Neural cell (in vitro differentiated cells): ENCODE data around the gene SLC18A3. TPM values are rescaled to one million over a fixed set of nuclear protein-coding genes. Genes with fewer than 3 reads are reported as not detected.

Experiments
- H2AFZ ChIP-seq: fragments of 200-600, 300-800 bp; sonication (generic), shearing (Covaris generic); 2 replicates; pipeline ENCODE4 v1.6.0; 2014; ENCODE audit warnings: low read depth, mild to moderate bottlenecking, antibody characterized with exemption, low read length, moderate library complexity
- H3F3A ChIP-seq: fragments of 200-600 bp; shearing (Covaris generic); 2 replicates; pipeline ENCODE4 v1.6.1; 2016; ENCODE audit warnings: mild to moderate bottlenecking, moderate library complexity, mixed read lengths, antibody characterized with exemption, low read length; ENCODE audit not compliant: insufficient read depth, poor library complexity, severe bottlenecking
- H3K27ac ChIP-seq: fragments of 200-600, 300-800 bp; sonication (generic), shearing (Covaris generic); 2 replicates; pipeline ENCODE4 v1.5.1; 2014; ENCODE audit warnings: mild to moderate bottlenecking, low read length, moderate library complexity
- H3K27me3 ChIP-seq: fragments of 300-800, 200-600 bp; sonication (generic), shearing (Covaris generic); 2 replicates; pipeline ENCODE4 v1.6.0; 2014; ENCODE audit warnings: mild to moderate bottlenecking, low read depth, low read length, moderate library complexity; ENCODE audit not compliant: insufficient read depth
- H3K36me3 ChIP-seq: fragments of 300-800, 200-600 bp; sonication (generic), shearing (Covaris generic); 2 replicates; pipeline ENCODE4 v1.5.1; 2014; ENCODE audit warnings: mild to moderate bottlenecking, antibody characterized with exemption, low read length, moderate library complexity; ENCODE audit not compliant: insufficient read depth
- H3K4me2 ChIP-seq: fragments of 300-800, 200-600 bp; sonication (generic), shearing (Covaris generic); 2 replicates; pipeline ENCODE4 v1.6.0; 2014; ENCODE audit warnings: mild to moderate bottlenecking, low read length
- H3K4me3 ChIP-seq: fragments of 300-800, 200-600 bp; sonication (generic), shearing (Covaris generic); 2 replicates; pipeline ENCODE4 v1.5.1; 2014; ENCODE audit warnings: mild to moderate bottlenecking, low read length, moderate library complexity
- H3K79me2 ChIP-seq: fragments of 200-600 bp; shearing (Covaris generic); replicated peaks from 2 replicates; pipeline ENCODE4 v1.6.0; 2014; ENCODE audit warnings: mild to moderate bottlenecking, low read length, moderate library complexity; ENCODE audit not compliant: insufficient read depth
- H3K9ac ChIP-seq: fragments of 300-800, 200-600 bp; sonication (generic), shearing (Covaris generic); 2 replicates; pipeline ENCODE4 v1.6.1; 2016; ENCODE audit warnings: mild to moderate bottlenecking, low read length, mixed read lengths
- H3K9me2 ChIP-seq: fragments of 200-600 bp; shearing (Covaris generic); 2 replicates; pipeline ENCODE4 v1.6.1; 2016; ENCODE audit warnings: mild to moderate bottlenecking, low read length, mixed read lengths; ENCODE audit not compliant: insufficient read depth
- H3K9me3 ChIP-seq: fragments of 200-600, 300-800 bp; sonication (generic), shearing (Covaris generic); 2 replicates; pipeline ENCODE4 v1.6.1; 2016; ENCODE audit warnings: mild to moderate bottlenecking, mixed run types, low read length, moderate library complexity, mixed read lengths
- H4K20me1 ChIP-seq: fragments of 200-600 bp; shearing (Covaris generic); 2 replicates; pipeline ENCODE4 v1.6.1; 2016; ENCODE audit warnings: mild to moderate bottlenecking, mixed run types; ENCODE audit not compliant: insufficient read depth
- EP300 ChIP-seq: fragments of 450-650 bp; conservative IDR thresholded peaks from 2 replicates; pipeline ENCODE4 v1.6.1; 2014; ENCODE audit warnings: antibody characterized with exemption, mild to moderate bottlenecking, moderate library complexity; ENCODE audit not compliant: poor library complexity, severe bottlenecking
- EZH2 ChIP-seq: fragments of 200-600, 300-800 bp; shearing (Covaris generic), sonication (generic); IDR thresholded peaks from 2 replicates; pipeline ENCODE4 v1.6.1; 2014; ENCODE audit warnings: antibody characterized with exemption, low read length, borderline replicate concordance, mild to moderate bottlenecking; ENCODE audit not compliant: insufficient read depth, poor library complexity, severe bottlenecking
- MXI1 ChIP-seq: fragments of 450-650 bp; conservative IDR thresholded peaks from 2 replicates; pipeline ENCODE4 v1.6.1; 2014; ENCODE audit warnings: antibody characterized with exemption, mild to moderate bottlenecking; ENCODE audit not compliant: poor library complexity, severe bottlenecking
- POLR2AphosphoS5 ChIP-seq: IDR thresholded peaks from 2 replicates; pipeline ENCODE4 v1.6.1; 2012
- RAD21 ChIP-seq: fragments of 450-650 bp; conservative IDR thresholded peaks from 2 replicates; pipeline ENCODE4 v1.6.1; 2014; ENCODE audit warnings: antibody characterized with exemption, mild to moderate bottlenecking, moderate library complexity
- SMC3 ChIP-seq: fragments of 450-650 bp; conservative IDR thresholded peaks from 2 replicates; pipeline ENCODE4 v1.6.1; 2014; ENCODE audit warnings: antibody characterized with exemption, mild to moderate bottlenecking, moderate library complexity; ENCODE audit not compliant: poor library complexity
- TAF1 ChIP-seq: IDR thresholded peaks from 2 replicates; pipeline ENCODE4 v1.6.1; 2012; ENCODE audit warnings: low read depth
- polyA plus RNA-seq: library from polyadenylated mRNA; depleted of rRNA; stranded (reverse); fragments of >200 nt; gene quantifications from 2 replicates; pipeline ENCODE4 v1.2.3, GENCODE V29; 2014
- TF ChIP-seq, protein P1 (sequence below): IDR thresholded peaks from 2 replicates; pipeline ENCODE4 v1.6.1; 2012; ENCODE audit warnings: borderline replicate concordance
- TF ChIP-seq, protein P2 (sequence below): fragments of 450-650 bp; IDR thresholded peaks from 2 replicates; pipeline ENCODE4 v1.5.1; 2014; ENCODE audit warnings: antibody characterized with exemption, mild to moderate bottlenecking, moderate library complexity; ENCODE audit not compliant: poor library complexity, severe bottlenecking

Gene SLC18A3
- polyA plus RNA-seq, 1 donor from 2014 or later = not detected

DNA sequence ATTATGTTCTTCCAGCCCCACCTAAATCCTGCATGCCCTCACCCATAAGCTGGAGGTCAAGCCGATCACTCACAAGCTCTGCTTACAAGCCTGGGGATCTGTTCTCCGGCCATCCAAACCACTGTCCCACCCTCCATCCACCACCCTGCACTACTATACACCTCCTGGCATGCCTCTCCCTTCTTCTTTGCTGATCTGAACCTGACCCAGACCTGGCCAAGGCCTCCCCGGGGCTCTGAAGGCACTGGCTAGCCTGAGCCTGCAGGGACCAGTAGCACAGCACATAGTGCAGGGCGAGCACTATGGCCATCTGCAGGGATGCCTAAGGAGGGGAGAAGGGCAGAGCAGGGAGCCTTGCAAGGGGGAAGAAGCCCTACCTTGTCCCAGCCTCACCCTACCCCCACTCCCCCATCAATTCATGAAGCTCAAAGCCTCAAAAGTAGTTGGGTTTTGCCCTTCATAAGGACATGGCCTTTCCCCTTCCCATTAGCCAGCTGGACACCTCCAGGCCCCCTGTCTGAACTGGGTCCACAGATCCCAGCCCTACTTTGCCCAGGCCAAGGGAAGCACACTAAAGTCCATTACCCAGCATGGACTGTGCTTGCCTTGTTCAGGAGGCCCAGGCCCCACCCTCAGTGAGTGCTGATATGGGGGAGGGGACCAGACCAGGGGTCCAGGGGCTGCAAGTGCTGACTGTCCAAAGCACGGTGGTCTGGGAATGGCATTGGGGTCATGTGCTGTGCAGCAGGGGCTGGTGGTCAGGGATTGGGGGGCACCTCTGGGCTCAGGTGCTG is 33.3 kb downstream of the SLC18A3 start:
- Histone ChIP-seq H3F3A (no peaks in the 10 kb centered on the region), H3K36me3 (no peaks in the 10 kb centered on the region), H2AFZ (no peak overlapping the region), H3K27ac (no peak overlapping the region), H3K4me2 (no peak overlapping the region), H3K27me3 (no peaks in the 10 kb centered on the region), H4K20me1 (no peaks in the 10 kb centered on the region), H3K4me3 (no peak overlapping the region), H3K9me2 (no peaks in the 10 kb centered on the region), H3K9me3 (no peaks in the 10 kb centered on the region), H3K79me2 (no peaks in the 10 kb centered on the region), H3K9ac (no peak overlapping the region)
- TF ChIP-seq RAD21 (no peak), MXI1 (no peak), POLR2AphosphoS5 (no peak), SMC3 (no peak), TAF1 (no peak), EP300 (no peak), EZH2 (no peak)
- TF ChIP-seq, protein P1, sequence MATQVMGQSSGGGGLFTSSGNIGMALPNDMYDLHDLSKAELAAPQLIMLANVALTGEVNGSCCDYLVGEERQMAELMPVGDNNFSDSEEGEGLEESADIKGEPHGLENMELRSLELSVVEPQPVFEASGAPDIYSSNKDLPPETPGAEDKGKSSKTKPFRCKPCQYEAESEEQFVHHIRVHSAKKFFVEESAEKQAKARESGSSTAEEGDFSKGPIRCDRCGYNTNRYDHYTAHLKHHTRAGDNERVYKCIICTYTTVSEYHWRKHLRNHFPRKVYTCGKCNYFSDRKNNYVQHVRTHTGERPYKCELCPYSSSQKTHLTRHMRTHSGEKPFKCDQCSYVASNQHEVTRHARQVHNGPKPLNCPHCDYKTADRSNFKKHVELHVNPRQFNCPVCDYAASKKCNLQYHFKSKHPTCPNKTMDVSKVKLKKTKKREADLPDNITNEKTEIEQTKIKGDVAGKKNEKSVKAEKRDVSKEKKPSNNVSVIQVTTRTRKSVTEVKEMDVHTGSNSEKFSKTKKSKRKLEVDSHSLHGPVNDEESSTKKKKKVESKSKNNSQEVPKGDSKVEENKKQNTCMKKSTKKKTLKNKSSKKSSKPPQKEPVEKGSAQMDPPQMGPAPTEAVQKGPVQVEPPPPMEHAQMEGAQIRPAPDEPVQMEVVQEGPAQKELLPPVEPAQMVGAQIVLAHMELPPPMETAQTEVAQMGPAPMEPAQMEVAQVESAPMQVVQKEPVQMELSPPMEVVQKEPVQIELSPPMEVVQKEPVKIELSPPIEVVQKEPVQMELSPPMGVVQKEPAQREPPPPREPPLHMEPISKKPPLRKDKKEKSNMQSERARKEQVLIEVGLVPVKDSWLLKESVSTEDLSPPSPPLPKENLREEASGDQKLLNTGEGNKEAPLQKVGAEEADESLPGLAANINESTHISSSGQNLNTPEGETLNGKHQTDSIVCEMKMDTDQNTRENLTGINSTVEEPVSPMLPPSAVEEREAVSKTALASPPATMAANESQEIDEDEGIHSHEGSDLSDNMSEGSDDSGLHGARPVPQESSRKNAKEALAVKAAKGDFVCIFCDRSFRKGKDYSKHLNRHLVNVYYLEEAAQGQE = no peak
- TF ChIP-seq, protein P2, sequence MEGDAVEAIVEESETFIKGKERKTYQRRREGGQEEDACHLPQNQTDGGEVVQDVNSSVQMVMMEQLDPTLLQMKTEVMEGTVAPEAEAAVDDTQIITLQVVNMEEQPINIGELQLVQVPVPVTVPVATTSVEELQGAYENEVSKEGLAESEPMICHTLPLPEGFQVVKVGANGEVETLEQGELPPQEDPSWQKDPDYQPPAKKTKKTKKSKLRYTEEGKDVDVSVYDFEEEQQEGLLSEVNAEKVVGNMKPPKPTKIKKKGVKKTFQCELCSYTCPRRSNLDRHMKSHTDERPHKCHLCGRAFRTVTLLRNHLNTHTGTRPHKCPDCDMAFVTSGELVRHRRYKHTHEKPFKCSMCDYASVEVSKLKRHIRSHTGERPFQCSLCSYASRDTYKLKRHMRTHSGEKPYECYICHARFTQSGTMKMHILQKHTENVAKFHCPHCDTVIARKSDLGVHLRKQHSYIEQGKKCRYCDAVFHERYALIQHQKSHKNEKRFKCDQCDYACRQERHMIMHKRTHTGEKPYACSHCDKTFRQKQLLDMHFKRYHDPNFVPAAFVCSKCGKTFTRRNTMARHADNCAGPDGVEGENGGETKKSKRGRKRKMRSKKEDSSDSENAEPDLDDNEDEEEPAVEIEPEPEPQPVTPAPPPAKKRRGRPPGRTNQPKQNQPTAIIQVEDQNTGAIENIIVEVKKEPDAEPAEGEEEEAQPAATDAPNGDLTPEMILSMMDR = no peak

DNA sequence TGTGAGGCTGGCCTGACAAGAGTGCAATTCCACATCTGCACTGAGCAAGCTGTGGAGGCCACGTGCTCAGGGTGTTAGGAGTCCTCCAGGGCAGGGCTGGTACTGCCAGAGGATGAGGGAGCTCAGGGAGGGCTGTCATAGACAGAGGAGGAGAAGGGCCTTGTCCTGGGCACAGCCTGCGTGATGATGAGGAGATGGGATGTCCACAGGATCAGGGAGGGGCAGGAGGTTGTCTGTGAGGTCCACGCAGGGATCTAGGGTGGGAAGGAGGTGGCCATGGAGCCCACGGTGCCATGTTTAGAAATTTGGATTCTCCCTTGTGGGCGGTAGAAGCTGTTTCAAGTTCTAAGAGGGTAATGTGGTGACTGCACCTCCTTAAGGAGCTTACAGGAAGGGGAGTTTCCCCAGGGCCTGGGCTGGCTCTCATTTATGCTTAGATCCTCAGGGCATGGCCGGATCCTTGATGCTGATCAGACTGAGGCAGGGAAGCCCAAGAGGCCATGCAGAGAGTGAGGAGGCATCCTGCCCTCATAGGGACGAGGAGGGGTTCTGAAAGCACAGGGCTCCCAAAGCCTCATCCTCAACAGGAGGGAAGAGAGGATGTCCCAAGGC is 34.0 kb downstream of the SLC18A3 start:
- H3F3A ChIP-seq = no peaks in the 10 kb centered on the region
- H2AFZ ChIP-seq = no peak overlapping the region
- H3K9me3 ChIP-seq = no peaks in the 10 kb centered on the region
- TF ChIP-seq, protein P1 = no peak
- TF ChIP-seq RAD21 = no peak
- TF ChIP-seq, protein P2 = no peak
- no peak for TF ChIP-seq POLR2AphosphoS5
- no peak for TF ChIP-seq MXI1
- no peak for TF ChIP-seq EP300
- no peak for TF ChIP-seq TAF1
- TF ChIP-seq EZH2 = no peak
- TF ChIP-seq SMC3 = no peak
- H3K4me2 ChIP-seq = no peak overlapping the region
- no peaks in the 10 kb centered on the region for H3K27me3 ChIP-seq
- H3K9ac ChIP-seq = no peak overlapping the region
- no peaks in the 10 kb centered on the region for H3K36me3 ChIP-seq
- H4K20me1 ChIP-seq = no peaks in the 10 kb centered on the region
- no peaks in the 10 kb centered on the region for H3K79me2 ChIP-seq
- H3K9me2 ChIP-seq = no peaks in the 10 kb centered on the region
- no peak overlapping the region for H3K27ac ChIP-seq
- no peak overlapping the region for H3K4me3 ChIP-seq
